HL-60 (cell line): ENCODE measurements around the gene IQSEC3.

Source experiments
- POLR2AphosphoS5 ChIP-seq: IDR thresholded peaks from 2 replicates; pipeline ENCODE4 v1.6.1; 2012; ENCODE audit warnings: low read depth
- REST ChIP-seq: IDR thresholded peaks from 2 replicates; pipeline ENCODE4 v1.6.1; 2012; ENCODE audit warnings: low read depth; ENCODE audit not compliant: insufficient replicate concordance
- SPI1 ChIP-seq: IDR thresholded peaks from 2 replicates; pipeline ENCODE4 v1.6.1; 2012; ENCODE audit warnings: low read depth, mild to moderate bottlenecking, borderline replicate concordance
- TF ChIP-seq, protein P1 (sequence below): IDR thresholded peaks from one replicate; pipeline ENCODE4 v1.5.1; 2011; ENCODE audit warnings: low read length, control low read depth, inconsistent platforms; ENCODE audit not compliant: insufficient read depth

DNA sequence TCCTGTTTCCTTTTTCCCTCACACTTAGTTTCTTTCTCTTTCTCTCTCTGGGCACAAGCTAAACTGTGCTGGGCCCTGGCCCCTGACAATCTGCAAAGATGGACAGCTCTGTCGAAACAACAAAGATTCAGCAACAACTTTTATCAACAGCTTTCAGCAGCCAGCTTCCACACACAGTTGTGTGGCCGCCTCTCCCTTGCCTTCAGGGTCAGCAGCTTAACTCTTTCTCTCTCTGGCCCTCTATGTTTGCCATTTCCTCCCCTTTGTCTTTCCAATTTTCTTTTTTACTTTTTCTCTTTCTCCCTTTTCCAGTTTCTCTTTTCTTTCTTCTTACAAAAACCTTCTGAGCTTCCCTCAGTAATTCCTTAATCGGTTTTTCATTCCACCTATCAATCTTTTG, 43.3 kb downstream of the IQSEC3 start:
- TF ChIP-seq, protein P1, sequence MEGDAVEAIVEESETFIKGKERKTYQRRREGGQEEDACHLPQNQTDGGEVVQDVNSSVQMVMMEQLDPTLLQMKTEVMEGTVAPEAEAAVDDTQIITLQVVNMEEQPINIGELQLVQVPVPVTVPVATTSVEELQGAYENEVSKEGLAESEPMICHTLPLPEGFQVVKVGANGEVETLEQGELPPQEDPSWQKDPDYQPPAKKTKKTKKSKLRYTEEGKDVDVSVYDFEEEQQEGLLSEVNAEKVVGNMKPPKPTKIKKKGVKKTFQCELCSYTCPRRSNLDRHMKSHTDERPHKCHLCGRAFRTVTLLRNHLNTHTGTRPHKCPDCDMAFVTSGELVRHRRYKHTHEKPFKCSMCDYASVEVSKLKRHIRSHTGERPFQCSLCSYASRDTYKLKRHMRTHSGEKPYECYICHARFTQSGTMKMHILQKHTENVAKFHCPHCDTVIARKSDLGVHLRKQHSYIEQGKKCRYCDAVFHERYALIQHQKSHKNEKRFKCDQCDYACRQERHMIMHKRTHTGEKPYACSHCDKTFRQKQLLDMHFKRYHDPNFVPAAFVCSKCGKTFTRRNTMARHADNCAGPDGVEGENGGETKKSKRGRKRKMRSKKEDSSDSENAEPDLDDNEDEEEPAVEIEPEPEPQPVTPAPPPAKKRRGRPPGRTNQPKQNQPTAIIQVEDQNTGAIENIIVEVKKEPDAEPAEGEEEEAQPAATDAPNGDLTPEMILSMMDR, result no peak
- TF ChIP-seq POLR2AphosphoS5 (no peak), SPI1 (no peak), REST (no peak)
